SU-DHL-6 (cell line): ENCODE measurements around the gene SMOC2.

ENCODE experiments used
- H2AFZ ChIP-seq: fragments of 200-600 bp; sonication (generic); 2 replicates; pipeline ENCODE4 v1.6.1; 2014; ENCODE audit warnings: low read depth, mild to moderate bottlenecking, moderate library complexity, mixed read lengths, antibody characterized with exemption, low read length; ENCODE audit not compliant: severe bottlenecking
- H3F3A ChIP-seq: fragments of 200-600 bp; shearing (Covaris generic); 2 replicates; pipeline ENCODE4 v1.6.0; 2016; ENCODE audit warnings: antibody characterized with exemption, mild to moderate bottlenecking; ENCODE audit not compliant: insufficient read depth
- H3K27ac ChIP-seq: fragments of 200-600 bp; sonication (generic); 2 replicates; pipeline ENCODE4 v1.5.1; 2016; ENCODE audit warnings: low read depth, mild to moderate bottlenecking, low read length, moderate library complexity, mixed read lengths
- H3K27me3 ChIP-seq: fragments of 200-600 bp; sonication (generic), shearing (Covaris generic); 2 replicates; pipeline ENCODE4 v1.6.0; 2014; ENCODE audit warnings: mild to moderate bottlenecking, low read length
- H3K36me3 ChIP-seq: fragments of 200-600 bp; sonication (generic); 2 replicates; pipeline ENCODE4 v1.6.1; 2014; ENCODE audit warnings: mild to moderate bottlenecking, low read length, mixed read lengths
- H3K4me2 ChIP-seq: fragments of 300-600, 200-600 bp; shearing (Covaris generic), sonication (generic); 2 replicates; pipeline ENCODE4 v1.6.0; 2014; ENCODE audit warnings: low read length, low read depth, mild to moderate bottlenecking; ENCODE audit not compliant: poor library complexity, severe bottlenecking
- H3K4me3 ChIP-seq: fragments of 200-600 bp; sonication (generic); 2 replicates; pipeline ENCODE4 v1.5.1; 2014; ENCODE audit warnings: antibody characterized with exemption, low read length, mild to moderate bottlenecking, mixed read lengths; ENCODE audit not compliant: insufficient read depth, poor library complexity, severe bottlenecking
- H3K79me2 ChIP-seq: fragments of 200-600 bp; sonication (generic); 2 replicates; pipeline ENCODE4 v1.6.1; 2014; ENCODE audit warnings: mild to moderate bottlenecking, low read length, moderate library complexity; ENCODE audit not compliant: insufficient read depth
- H3K9ac ChIP-seq: fragments of 200-600 bp; sonication (generic); 2 replicates; pipeline ENCODE4 v1.7.0; 2014; ENCODE audit warnings: mild to moderate bottlenecking, low read length
- H3K9me2 ChIP-seq: fragments of 200-600 bp; sonication (generic); replicated peaks from 2 replicates; pipeline ENCODE4 v1.6.1; 2014; ENCODE audit warnings: low read length; ENCODE audit not compliant: insufficient read depth
- H3K9me3 ChIP-seq: fragments of 200-600 bp; sonication (generic); 2 replicates; pipeline ENCODE4 v1.6.1; 2014; ENCODE audit warnings: low read length, mixed read lengths; ENCODE audit not compliant: insufficient read depth
- H4K20me1 ChIP-seq: fragments of 200-600 bp; sonication (generic); 2 replicates; pipeline ENCODE4 v1.6.1; 2014; ENCODE audit warnings: low read depth, mild to moderate bottlenecking, antibody characterized with exemption, low read length, moderate library complexity, mixed read lengths
- EZH2phosphoT487 ChIP-seq: fragments of 200-600 bp; sonication (generic), shearing (Covaris generic); conservative IDR thresholded peaks from 2 replicates; pipeline ENCODE4 v1.6.1; 2018; ENCODE audit warnings: mild to moderate bottlenecking, antibody characterized with exemption, low read length, moderate library complexity, mixed read lengths
- TF ChIP-seq, protein P1 (sequence below): fragments of 200-600 bp; sonication (generic); IDR thresholded peaks from one replicate; pipeline ENCODE4 v1.5.1; 2017; ENCODE audit warnings: antibody characterized with exemption, mild to moderate bottlenecking, low read length, moderate library complexity; ENCODE audit not compliant: insufficient read depth, poor library complexity, severe bottlenecking

SMOC2 gene

DNA sequence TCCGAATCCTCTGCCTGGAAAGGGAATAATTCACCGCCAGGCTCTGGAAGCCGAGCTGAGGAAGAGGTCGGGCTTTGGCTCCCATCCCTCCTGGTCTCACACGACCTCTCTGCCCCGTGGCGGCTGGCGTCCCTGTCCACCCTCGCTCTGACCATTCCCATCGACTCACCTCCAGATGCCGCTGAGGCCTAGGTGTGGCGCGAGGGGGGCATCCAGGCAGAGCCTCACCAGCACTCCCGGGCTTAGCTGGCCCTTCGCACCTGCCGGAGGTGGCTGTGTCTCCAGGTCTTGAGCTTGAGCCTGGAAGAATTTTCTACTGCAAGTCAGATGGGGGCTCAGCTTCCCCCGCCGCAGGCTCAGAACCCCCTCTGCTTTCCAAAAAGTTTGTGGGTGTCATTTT, 28.5 kb upstream of the SMOC2 start:
- Histone ChIP-seq H3K36me3 (no peaks in the 10 kb centered on the region), H3K9ac (no peak overlapping the region), H3K9me2 (no peaks in the 10 kb centered on the region), H3K4me2 (no peak overlapping the region), H2AFZ (no peak overlapping the region), H4K20me1 (no peaks in the 10 kb centered on the region), H3F3A (no peaks in the 10 kb centered on the region), H3K27ac (no peak overlapping the region), H3K4me3 (no peak overlapping the region), H3K27me3 (no peaks in the 10 kb centered on the region), H3K79me2 (no peaks in the 10 kb centered on the region), H3K9me3 (no peaks in the 10 kb centered on the region)
- TF ChIP-seq, protein P1, sequence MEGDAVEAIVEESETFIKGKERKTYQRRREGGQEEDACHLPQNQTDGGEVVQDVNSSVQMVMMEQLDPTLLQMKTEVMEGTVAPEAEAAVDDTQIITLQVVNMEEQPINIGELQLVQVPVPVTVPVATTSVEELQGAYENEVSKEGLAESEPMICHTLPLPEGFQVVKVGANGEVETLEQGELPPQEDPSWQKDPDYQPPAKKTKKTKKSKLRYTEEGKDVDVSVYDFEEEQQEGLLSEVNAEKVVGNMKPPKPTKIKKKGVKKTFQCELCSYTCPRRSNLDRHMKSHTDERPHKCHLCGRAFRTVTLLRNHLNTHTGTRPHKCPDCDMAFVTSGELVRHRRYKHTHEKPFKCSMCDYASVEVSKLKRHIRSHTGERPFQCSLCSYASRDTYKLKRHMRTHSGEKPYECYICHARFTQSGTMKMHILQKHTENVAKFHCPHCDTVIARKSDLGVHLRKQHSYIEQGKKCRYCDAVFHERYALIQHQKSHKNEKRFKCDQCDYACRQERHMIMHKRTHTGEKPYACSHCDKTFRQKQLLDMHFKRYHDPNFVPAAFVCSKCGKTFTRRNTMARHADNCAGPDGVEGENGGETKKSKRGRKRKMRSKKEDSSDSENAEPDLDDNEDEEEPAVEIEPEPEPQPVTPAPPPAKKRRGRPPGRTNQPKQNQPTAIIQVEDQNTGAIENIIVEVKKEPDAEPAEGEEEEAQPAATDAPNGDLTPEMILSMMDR, result no peak
- TF ChIP-seq EZH2phosphoT487, result no peak

DNA sequence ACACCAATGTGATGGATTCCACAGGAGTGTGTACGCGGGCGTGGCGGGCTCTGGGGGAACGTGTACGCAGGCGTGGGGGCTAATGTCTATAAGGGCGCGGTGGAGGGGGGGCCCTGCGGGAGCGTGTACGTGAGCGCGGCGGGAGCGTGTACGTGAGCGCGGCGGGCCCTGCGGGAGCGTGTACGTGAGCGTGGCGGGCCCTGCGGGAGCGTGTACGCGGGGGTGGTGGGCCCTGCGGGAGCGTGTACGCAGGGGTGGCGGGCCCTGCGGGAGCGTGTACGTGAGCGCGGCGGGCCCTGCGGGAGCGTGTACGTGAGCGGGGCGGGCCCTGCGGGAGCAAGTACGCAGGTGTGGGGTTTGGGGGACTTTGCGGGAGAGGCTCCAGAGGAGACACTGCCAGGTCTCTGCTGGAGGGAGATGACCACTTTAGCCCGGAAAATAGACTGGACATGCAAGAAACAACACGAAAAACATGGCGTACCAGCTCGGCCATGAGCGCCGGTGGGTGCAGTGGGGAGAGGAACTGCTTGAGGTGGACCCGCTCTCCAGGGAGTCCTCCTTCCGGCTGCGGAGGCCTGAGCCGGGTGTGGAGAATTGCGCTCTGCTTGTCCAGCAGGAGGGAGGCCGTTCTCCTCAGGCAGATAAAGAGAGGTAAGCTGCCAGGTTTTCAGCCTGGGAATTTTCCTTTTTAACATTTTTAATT, 27.8 kb upstream of the SMOC2 start:
- Histone ChIP-seq H3K27ac (no peak overlapping the region), H3K36me3 (no peaks in the 10 kb centered on the region), H2AFZ (no peak overlapping the region), H3K9me2 (no peaks in the 10 kb centered on the region), H3K4me3 (no peak overlapping the region), H3K9me3 (no peaks in the 10 kb centered on the region), H3F3A (no peaks in the 10 kb centered on the region), H3K9ac (no peak overlapping the region), H3K79me2 (no peaks in the 10 kb centered on the region), H4K20me1 (no peaks in the 10 kb centered on the region), H3K4me2 (no peak overlapping the region), H3K27me3 (no peaks in the 10 kb centered on the region)
- TF ChIP-seq, protein P1, result no peak
- TF ChIP-seq EZH2phosphoT487, result no peak

DNA sequence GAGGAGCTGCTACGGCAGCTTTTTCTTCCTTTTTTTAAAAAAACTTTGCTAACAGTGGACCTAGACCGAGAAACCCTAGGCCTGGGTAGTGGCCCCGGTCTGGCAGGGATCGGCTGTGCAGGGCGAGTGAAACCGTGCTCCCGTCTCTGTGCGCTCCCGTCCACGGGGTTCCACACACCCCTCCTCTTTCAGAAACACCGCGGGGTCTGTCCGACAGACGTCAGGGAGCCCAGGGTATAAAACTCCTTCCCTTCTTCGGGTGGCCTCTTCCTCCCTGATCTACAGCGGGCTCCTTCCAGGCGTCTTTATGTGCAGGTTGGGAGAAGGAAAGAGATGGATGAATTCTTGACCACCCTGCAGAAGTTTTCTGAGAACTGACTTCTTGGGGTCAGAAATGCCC, 27.1 kb upstream of the SMOC2 start:
- Histone ChIP-seq H3K27me3 (no peaks in the 10 kb centered on the region), H2AFZ (no peak overlapping the region), H3K79me2 (no peaks in the 10 kb centered on the region), H4K20me1 (no peaks in the 10 kb centered on the region), H3K9ac (no peak overlapping the region), H3K9me3 (no peaks in the 10 kb centered on the region), H3K4me2 (no peak overlapping the region), H3K36me3 (no peaks in the 10 kb centered on the region), H3K27ac (no peak overlapping the region), H3F3A (no peaks in the 10 kb centered on the region), H3K9me2 (no peaks in the 10 kb centered on the region), H3K4me3 (no peak overlapping the region)
- TF ChIP-seq, protein P1, result no peak
- TF ChIP-seq EZH2phosphoT487, result no peak
